HEK293T (cell line): Measurements from ENCODE around the gene ZBTB42.
A peak's percentile ranks its signal among the peaks of the same experiment; 100 is the strongest.

ENCODE experiments used
- ARNT ChIP-seq: fragments of 450-650 bp; IDR thresholded peaks from 2 replicates; pipeline ENCODE4 v1.6.1; 2017; ENCODE audit warnings: mild to moderate bottlenecking
- BHLHE40 ChIP-seq: fragments of 450-650 bp; IDR thresholded peaks from 2 replicates; pipeline ENCODE4 v1.6.1; 2016; ENCODE audit warnings: mild to moderate bottlenecking, moderate library complexity, borderline replicate concordance
- ELF4 ChIP-seq: fragments of 450-650 bp; IDR thresholded peaks from 2 replicates; pipeline ENCODE4 v1.6.1; 2017; ENCODE audit warnings: antibody characterized with exemption
- FOXA1 ChIP-seq: fragments of 450-650 bp; IDR thresholded peaks from 2 replicates; pipeline ENCODE4 v1.6.1; 2016; ENCODE audit warnings: mild to moderate bottlenecking
- FOXM1 ChIP-seq: fragments of 450-650 bp; IDR thresholded peaks from 2 replicates; pipeline ENCODE4 v1.6.1; 2017; ENCODE audit warnings: mild to moderate bottlenecking, borderline replicate concordance
- L3MBTL2 ChIP-seq: fragments of 450-650 bp; conservative IDR thresholded peaks from 2 replicates; pipeline ENCODE4 v1.6.1; 2016; ENCODE audit warnings: mild to moderate bottlenecking
- LEF1 ChIP-seq: fragments of 450-650 bp; IDR thresholded peaks from 2 replicates; pipeline ENCODE4 v1.6.1; 2017; ENCODE audit warnings: mild to moderate bottlenecking, borderline replicate concordance
- NFRKB ChIP-seq: fragments of 450-650 bp; IDR thresholded peaks from 2 replicates; pipeline ENCODE4 v1.6.1; 2016; ENCODE audit warnings: mild to moderate bottlenecking, moderate library complexity
- PKNOX1 ChIP-seq: fragments of 450-650 bp; IDR thresholded peaks from 2 replicates; pipeline ENCODE4 v1.6.1; 2016
- SP1 ChIP-seq: fragments of 450-650 bp; IDR thresholded peaks from 2 replicates; pipeline ENCODE4 v1.6.1; 2017
- SUZ12 ChIP-seq: fragments of 450-650 bp; IDR thresholded peaks from 2 replicates; pipeline ENCODE4 v1.6.1; 2016; ENCODE audit warnings: mild to moderate bottlenecking
- TARDBP ChIP-seq: fragments of 450-650 bp; IDR thresholded peaks from 2 replicates; pipeline ENCODE4 v1.6.1; 2016
- ZNF384 ChIP-seq: fragments of 450-650 bp; IDR thresholded peaks from 2 replicates; pipeline ENCODE4 v1.6.1; 2016

GRCh38 chr14:104824353-104824997 is 23.6 kb downstream of the ZBTB42 start:
- TF ChIP-seq NFRKB (no peak), ELF4 (no peak; the same call in 1 of the 2 replicates), FOXM1 (no peak), ARNT (no peak), SP1 (no peak), FOXA1 (no peak), PKNOX1 (no peak), ZNF384 (no peak), SUZ12 (no peak), BHLHE40 (no peak), L3MBTL2 (no peak), LEF1 (no peak), TARDBP (peak; percentile 92)
